GM23338 (cell line): ENCODE measurements around the gene RIMS4.

Source experiments
- CREB1 ChIP-seq: fragments of 250-450 bp; sonication (Bioruptor Pico); IDR thresholded peaks from 2 replicates; pipeline ENCODE4 v1.5.0; 2020; ENCODE audit warnings: low read depth, mild to moderate bottlenecking, moderate library complexity
- EZH2 ChIP-seq: fragments of 200-600 bp; sonication (generic); IDR thresholded peaks from one replicate; pipeline ENCODE4 v1.8.0; 2017; ENCODE audit warnings: antibody characterized with exemption, mild to moderate bottlenecking, low read depth; ENCODE audit not compliant: unreplicated experiment
- EZH2phosphoT487 ChIP-seq: fragments of 200-600 bp; sonication (generic); IDR thresholded peaks from one replicate; pipeline ENCODE4 v1.8.1; 2018; ENCODE audit warnings: antibody characterized with exemption; ENCODE audit not compliant: unreplicated experiment
- JUNB ChIP-seq: IDR thresholded peaks from one replicate; pipeline ENCODE4 v1.6.1; 2016; ENCODE audit warnings: antibody characterized with exemption; ENCODE audit not compliant: unreplicated experiment
- POLR2AphosphoS5 ChIP-seq: IDR thresholded peaks from 2 replicates; pipeline ENCODE4 v1.6.1; 2016; ENCODE audit warnings: antibody characterized with exemption, low read depth
- REST ChIP-seq: IDR thresholded peaks from one replicate; pipeline ENCODE4 v1.6.1; 2018; ENCODE audit warnings: antibody characterized with exemption; ENCODE audit not compliant: unreplicated experiment
- STAT1 ChIP-seq: IDR thresholded peaks from one replicate; pipeline ENCODE4 v1.6.1; 2016; ENCODE audit warnings: antibody characterized with exemption; ENCODE audit not compliant: unreplicated experiment
- TF ChIP-seq, protein P1 (sequence below), 2 experiments: fragments of 200-600 bp in 1 of 2; sonication (generic) in 1 of 2; conservative IDR thresholded peaks; 2 replicates each; pipeline versions ENCODE4 v1.5.1 to v1.6.1; 2016 to 2017; ENCODE audit warnings: antibody characterized with exemption in 2 of 2, low read depth in 2 of 2, mild to moderate bottlenecking in 2 of 2, moderate library complexity in 1 of 2
- TF ChIP-seq, protein P2 (sequence below): IDR thresholded peaks from 2 replicates; pipeline ENCODE4 v1.6.1; 2016; ENCODE audit warnings: antibody characterized with exemption

DNA sequence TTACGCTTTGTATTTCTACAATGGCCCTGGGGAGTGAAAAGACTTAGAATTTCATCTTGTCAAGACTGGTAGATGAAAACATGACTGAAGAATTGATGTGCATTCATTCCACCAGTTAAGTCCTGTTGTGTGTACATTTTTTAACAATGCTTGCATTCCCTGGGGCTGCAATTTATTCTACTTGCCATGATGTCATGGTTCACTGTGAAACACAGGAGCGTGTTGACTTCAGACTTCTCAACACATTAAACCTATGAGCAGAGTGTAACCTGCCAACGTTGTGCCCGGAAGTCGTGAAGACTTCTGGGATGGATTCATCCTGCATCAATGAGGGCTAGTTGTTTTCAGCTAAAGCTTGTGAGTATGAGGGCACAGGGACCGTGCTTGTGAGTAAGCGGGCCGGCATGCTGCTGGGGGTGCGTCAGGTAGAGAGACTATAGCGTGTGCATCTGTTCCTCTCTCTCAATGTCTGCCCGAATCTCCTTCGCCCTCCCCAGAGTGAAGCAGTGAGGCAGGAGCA is 26.3 kb upstream of the RIMS4 start:
- TF ChIP-seq, protein P1, sequence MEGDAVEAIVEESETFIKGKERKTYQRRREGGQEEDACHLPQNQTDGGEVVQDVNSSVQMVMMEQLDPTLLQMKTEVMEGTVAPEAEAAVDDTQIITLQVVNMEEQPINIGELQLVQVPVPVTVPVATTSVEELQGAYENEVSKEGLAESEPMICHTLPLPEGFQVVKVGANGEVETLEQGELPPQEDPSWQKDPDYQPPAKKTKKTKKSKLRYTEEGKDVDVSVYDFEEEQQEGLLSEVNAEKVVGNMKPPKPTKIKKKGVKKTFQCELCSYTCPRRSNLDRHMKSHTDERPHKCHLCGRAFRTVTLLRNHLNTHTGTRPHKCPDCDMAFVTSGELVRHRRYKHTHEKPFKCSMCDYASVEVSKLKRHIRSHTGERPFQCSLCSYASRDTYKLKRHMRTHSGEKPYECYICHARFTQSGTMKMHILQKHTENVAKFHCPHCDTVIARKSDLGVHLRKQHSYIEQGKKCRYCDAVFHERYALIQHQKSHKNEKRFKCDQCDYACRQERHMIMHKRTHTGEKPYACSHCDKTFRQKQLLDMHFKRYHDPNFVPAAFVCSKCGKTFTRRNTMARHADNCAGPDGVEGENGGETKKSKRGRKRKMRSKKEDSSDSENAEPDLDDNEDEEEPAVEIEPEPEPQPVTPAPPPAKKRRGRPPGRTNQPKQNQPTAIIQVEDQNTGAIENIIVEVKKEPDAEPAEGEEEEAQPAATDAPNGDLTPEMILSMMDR (conservative IDR thresholded peaks at IDR 0.05; ENCODE audit: low read depth in 2 of 2) = no peak
- TF ChIP-seq REST (no peak), POLR2AphosphoS5 (no peak), EZH2phosphoT487 (no peak), CREB1 (CRISPR knock-in tag) (no peak), EZH2 (no peak), STAT1 (no peak), JUNB (no peak)
- TF ChIP-seq, protein P2, sequence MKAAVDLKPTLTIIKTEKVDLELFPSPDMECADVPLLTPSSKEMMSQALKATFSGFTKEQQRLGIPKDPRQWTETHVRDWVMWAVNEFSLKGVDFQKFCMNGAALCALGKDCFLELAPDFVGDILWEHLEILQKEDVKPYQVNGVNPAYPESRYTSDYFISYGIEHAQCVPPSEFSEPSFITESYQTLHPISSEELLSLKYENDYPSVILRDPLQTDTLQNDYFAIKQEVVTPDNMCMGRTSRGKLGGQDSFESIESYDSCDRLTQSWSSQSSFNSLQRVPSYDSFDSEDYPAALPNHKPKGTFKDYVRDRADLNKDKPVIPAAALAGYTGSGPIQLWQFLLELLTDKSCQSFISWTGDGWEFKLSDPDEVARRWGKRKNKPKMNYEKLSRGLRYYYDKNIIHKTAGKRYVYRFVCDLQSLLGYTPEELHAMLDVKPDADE = no peak
